ENCODE measurements around the gene TASP1.
"Not testable (repeated sequence)": the region's sequence is repeated elsewhere in the genome, so short reads cannot be mapped to it uniquely, and the experiment has no call there.

TASP1 gene

GRCh38 chr20:13611611-13612125 is 27.1 kb downstream of the TASP1 start:
- Histone ChIP-seq H3K4me1 (ENCODE audit: insufficient read depth, poor library complexity, severe bottlenecking) (peaks cover 3% of the 10 kb centered on the region), H3K27ac (ENCODE audit: poor library complexity, severe bottlenecking) (no peak overlapping the region), H3K9me3 (ENCODE audit: severe bottlenecking) (no peaks in the 10 kb centered on the region), H3K27me3 (ENCODE audit: insufficient read depth, poor library complexity, severe bottlenecking) (no peaks in the 10 kb centered on the region), H3K36me3 (ENCODE audit: low read depth) (peaks cover 29% of the 10 kb centered on the region), H3K4me3 (ENCODE audit: severe bottlenecking) (no peak overlapping the region)
- TF ChIP-seq CTCF (IDR thresholded peaks at IDR 0.05; ENCODE audit: poor library complexity, severe bottlenecking), result no peak
- ATAC-seq (ENCODE audit: low read depth) (no peak), DNase-seq (ENCODE audit: low spot score) (no peak)

DNA sequence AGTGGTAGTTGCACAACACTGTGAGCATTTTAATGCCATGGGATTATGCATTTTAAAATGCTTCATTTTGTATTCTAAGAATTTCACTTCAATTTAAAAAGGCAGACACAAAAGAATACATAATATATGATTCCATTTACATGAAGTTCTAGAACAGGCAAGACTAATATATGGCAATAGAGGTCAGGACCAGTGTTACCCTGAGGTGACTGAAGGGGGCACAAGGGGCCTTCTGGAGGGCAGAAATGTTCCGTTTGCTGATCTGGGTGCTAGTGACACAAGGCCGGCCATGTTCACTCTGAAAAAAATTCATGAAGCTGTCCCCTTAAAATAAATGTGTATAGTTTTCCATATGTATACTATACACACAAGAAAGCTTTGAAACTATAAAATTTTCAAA is 28.5 kb downstream of the TASP1 start:
- no peak for TF ChIP-seq CTCF (IDR thresholded peaks at IDR 0.05; ENCODE audit: poor library complexity, severe bottlenecking)

DNA sequence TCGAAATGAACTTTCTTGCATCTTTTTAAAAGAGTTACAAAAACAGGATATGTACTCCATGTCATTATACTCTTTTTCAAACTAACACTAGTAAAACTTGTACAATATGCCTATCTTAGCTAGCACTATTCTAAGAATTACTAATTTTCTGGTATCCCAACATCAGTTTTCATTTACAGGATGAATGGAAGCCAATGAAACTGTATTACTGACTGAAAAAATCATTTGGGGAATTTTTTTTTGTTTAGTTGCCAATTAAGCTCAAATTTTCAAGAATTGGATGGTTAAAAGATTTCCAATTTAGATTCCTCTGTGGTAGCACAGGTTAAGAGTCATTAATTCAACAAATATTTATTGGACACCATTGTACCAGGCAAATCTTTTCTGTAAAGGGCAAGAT is 30.7 kb downstream of the TASP1 start:
- no peak for TF ChIP-seq CTCF (IDR thresholded peaks at IDR 0.05; ENCODE audit: poor library complexity, severe bottlenecking)
- Histone ChIP-seq H3K36me3 (ENCODE audit: low read depth) (peaks cover 24% of the 10 kb centered on the region), H3K9me3 (ENCODE audit: severe bottlenecking) (no peaks in the 10 kb centered on the region), H3K27me3 (ENCODE audit: insufficient read depth, poor library complexity, severe bottlenecking) (no peaks in the 10 kb centered on the region), H3K4me1 (ENCODE audit: insufficient read depth, poor library complexity, severe bottlenecking) (no peaks in the 10 kb centered on the region), H3K4me3 (ENCODE audit: severe bottlenecking) (no peak overlapping the region), H3K27ac (ENCODE audit: poor library complexity, severe bottlenecking) (no peak overlapping the region)
- ATAC-seq (ENCODE audit: low read depth) (no peak), DNase-seq (ENCODE audit: low spot score) (no peak)

More for the DNA sequence above, 28.5 kb downstream of the TASP1 start:
- no peak overlapping the region for H3K27ac ChIP-seq (ENCODE audit: poor library complexity, severe bottlenecking)
- H3K4me3 ChIP-seq (ENCODE audit: severe bottlenecking), result no peak overlapping the region
- no peaks in the 10 kb centered on the region for H3K4me1 ChIP-seq (ENCODE audit: insufficient read depth, poor library complexity, severe bottlenecking)
- DNase-seq (ENCODE audit: low spot score) (no peak), ATAC-seq (ENCODE audit: low read depth) (no peak)
- H3K36me3 ChIP-seq (ENCODE audit: low read depth), result peaks cover 29% of the 10 kb centered on the region
- H3K9me3 ChIP-seq (ENCODE audit: severe bottlenecking), result no peaks in the 10 kb centered on the region
- no peaks in the 10 kb centered on the region for H3K27me3 ChIP-seq (ENCODE audit: insufficient read depth, poor library complexity, severe bottlenecking)

GRCh38 chr20:13593423-13593822 is 45.3 kb downstream of the TASP1 start:
- not testable (repeated sequence) for H3K9me3 ChIP-seq (ENCODE audit: severe bottlenecking); ATAC-seq (ENCODE audit: low read depth); H3K27me3 ChIP-seq (ENCODE audit: insufficient read depth, poor library complexity, severe bottlenecking); H3K4me3 ChIP-seq (ENCODE audit: severe bottlenecking); H3K4me1 ChIP-seq (ENCODE audit: insufficient read depth, poor library complexity, severe bottlenecking); H3K36me3 ChIP-seq (ENCODE audit: low read depth); H3K27ac ChIP-seq (ENCODE audit: poor library complexity, severe bottlenecking); DNase-seq (ENCODE audit: low spot score)

DNA sequence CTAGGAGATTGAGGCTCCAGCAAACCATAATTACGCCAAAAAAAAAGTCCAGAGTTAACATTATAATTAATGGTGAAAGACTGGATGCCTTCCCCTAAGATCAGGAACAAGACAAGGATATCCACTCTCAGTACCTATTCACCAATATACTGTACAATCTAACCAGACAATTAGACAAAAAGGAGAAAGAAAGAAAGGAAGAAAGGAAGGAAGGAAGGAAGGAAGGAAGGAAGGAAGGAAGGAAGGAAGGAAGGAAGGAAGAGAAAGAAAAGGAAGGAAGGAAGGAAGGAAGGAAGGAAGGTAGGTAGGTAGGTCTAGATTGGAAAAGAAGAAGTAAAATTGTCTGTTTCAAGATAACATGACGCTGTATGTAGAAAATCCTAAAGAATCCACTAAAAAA is 50.7 kb downstream of the TASP1 start:
- TF ChIP-seq CTCF (IDR thresholded peaks at IDR 0.05; ENCODE audit: poor library complexity, severe bottlenecking), result no peak
- no peak for DNase-seq (ENCODE audit: low spot score)
- ATAC-seq (ENCODE audit: low read depth), result no peak

More for the DNA sequence above, 50.7 kb downstream of the TASP1 start:
- Histone ChIP-seq H3K27ac (ENCODE audit: poor library complexity, severe bottlenecking) (no peak overlapping the region), H3K36me3 (ENCODE audit: low read depth) (peaks cover 20% of the 10 kb centered on the region), H3K4me3 (ENCODE audit: severe bottlenecking) (no peak overlapping the region), H3K4me1 (ENCODE audit: insufficient read depth, poor library complexity, severe bottlenecking) (no peaks in the 10 kb centered on the region), H3K9me3 (ENCODE audit: severe bottlenecking) (peaks cover 1% of the 10 kb centered on the region), H3K27me3 (ENCODE audit: insufficient read depth, poor library complexity, severe bottlenecking) (no peaks in the 10 kb centered on the region)

All from RWPE2 (cell line).